CD14-positive monocyte (primary cell): Measurements from ENCODE around the gene BRCA2. TPM values are rescaled to one million over a fixed set of nuclear protein-coding genes. Genes with fewer than 3 reads are reported as not detected.

Experiments
- DNase-seq, 3 donors: peaks; one replicate each; pipeline ENCODE4 v3.0.0-alpha.2; 2011 to 2022
- H2AFZ ChIP-seq: 2 replicates; pipeline ENCODE4 v1.6.0; 2012; ENCODE audit warnings: mild to moderate bottlenecking, low read depth, low read length, inconsistent platforms; ENCODE audit not compliant: insufficient read depth, poor library complexity, severe bottlenecking
- H3K27ac ChIP-seq, 2 donors: 1 replicate in 1 of 2; 2 replicates in 1 of 2; pipeline ENCODE4 v1.5.1; 2012 to 2013; ENCODE audit warnings: low read length in 2 of 2, control low read depth in 1 of 2, inconsistent platforms in 1 of 2, low read depth in 1 of 2, mild to moderate bottlenecking in 1 of 2
- H3K27me3 ChIP-seq, 2 donors: one replicate each; pipeline versions ENCODE4 v1.6.0 to v1.6.1; 2011 to 2013; ENCODE audit warnings: low read length in 2 of 2; ENCODE audit not compliant: control insufficient read depth in 2 of 2, insufficient read depth in 2 of 2
- H3K36me3 ChIP-seq, 2 donors: replicated peaks in 1 of 2; 1 replicate in 1 of 2; 2 replicates in 1 of 2; pipeline versions ENCODE4 v1.5.1 to v1.6.1; 2012 to 2013; ENCODE audit warnings: low read length in 2 of 2, control low read depth in 1 of 2, inconsistent platforms in 1 of 2, mild to moderate bottlenecking in 1 of 2; ENCODE audit not compliant: insufficient read depth in 2 of 2, control insufficient read depth in 1 of 2
- H3K4me1 ChIP-seq, 2 donors: 1 replicate in 1 of 2; 2 replicates in 1 of 2; pipeline versions ENCODE4 v1.5.1 to v1.6.1; 2012 to 2013; ENCODE audit warnings: low read length in 2 of 2, control low read depth in 1 of 2, inconsistent platforms in 1 of 2, mild to moderate bottlenecking in 1 of 2, moderate library complexity in 1 of 2; ENCODE audit not compliant: insufficient read depth in 2 of 2, control insufficient read depth in 1 of 2
- H3K4me2 ChIP-seq: replicated peaks from 2 replicates; pipeline ENCODE3; 2012; ENCODE audit warnings: low read length, moderate library complexity, mild to moderate bottlenecking; ENCODE audit not compliant: poor library complexity, severe bottlenecking; ENCODE audit errors: extremely low read depth
- H3K4me3 ChIP-seq, 3 experiments: fragments of 200-600 bp in 1 of 3; sonication (generic) in 1 of 3; replicated peaks in 1 of 3; 1 replicate in 2 of 3; 2 replicates in 1 of 3; pipeline ENCODE4 v1.5.1; 2011 to 2013; ENCODE audit warnings: low read length in 3 of 3, mild to moderate bottlenecking in 3 of 3, control low read depth in 2 of 3, low read depth in 2 of 3, inconsistent platforms in 1 of 3, moderate library complexity in 1 of 3
- H3K79me2 ChIP-seq: 2 replicates; pipeline ENCODE4 v1.6.0; 2012; ENCODE audit warnings: mild to moderate bottlenecking, control low read depth, inconsistent platforms, low read length, moderate library complexity; ENCODE audit not compliant: insufficient read depth
- H3K9ac ChIP-seq: 2 replicates; pipeline ENCODE4 v1.6.0; 2017; ENCODE audit warnings: low read length, mild to moderate bottlenecking; ENCODE audit not compliant: insufficient read depth, poor library complexity, severe bottlenecking
- H3K9me3 ChIP-seq, 2 donors: replicated peaks in 1 of 2; 1 replicate in 1 of 2; 2 replicates in 1 of 2; pipeline versions ENCODE4 v1.5.1 to v1.6.1; 2012 to 2013; ENCODE audit warnings: low read length in 2 of 2, control low read depth in 1 of 2; ENCODE audit not compliant: control insufficient read depth in 1 of 2, insufficient read depth in 1 of 2
- H4K20me1 ChIP-seq: 2 replicates; pipeline ENCODE4 v1.6.0; 2012; ENCODE audit warnings: mild to moderate bottlenecking, low read length, control low read depth, moderate library complexity; ENCODE audit not compliant: insufficient read depth
- H3K27ac Mint-ChIP-seq, 7 donors: one replicate each; pipeline ENCODE4 v1.8.0; 2020; ENCODE audit warnings: mild to moderate bottlenecking in 7 of 7, mixed read lengths in 7 of 7, moderate library complexity in 6 of 7, inconsistent platforms in 2 of 7
- H3K27me3 Mint-ChIP-seq, 3 donors: one replicate each; pipeline ENCODE4 v1.8.0; 2021 to 2022; ENCODE audit warnings: low read depth in 3 of 3, mild to moderate bottlenecking in 3 of 3, mixed read lengths in 3 of 3, moderate library complexity in 3 of 3, inconsistent platforms in 1 of 3
- H3K36me3 Mint-ChIP-seq, 2 donors: one replicate each; pipeline ENCODE4 v1.8.0; 2020; ENCODE audit warnings: mixed read lengths in 2 of 2, inconsistent platforms in 1 of 2, mild to moderate bottlenecking in 1 of 2
- H3K4me1 Mint-ChIP-seq: one replicate; pipeline ENCODE4 v1.8.0; 2020; ENCODE audit warnings: mild to moderate bottlenecking, mixed read lengths
- H3K4me3 Mint-ChIP-seq, 2 donors: one replicate each; pipeline ENCODE4 v1.8.0; 2020; ENCODE audit warnings: mild to moderate bottlenecking in 2 of 2, mixed read lengths in 2 of 2, moderate library complexity in 1 of 2
- H3K9me3 Mint-ChIP-seq, 7 donors: one replicate each; pipeline ENCODE4 v1.8.0; 2020 to 2022; ENCODE audit warnings: mixed read lengths in 7 of 7, mild to moderate bottlenecking in 6 of 7, moderate library complexity in 6 of 7, inconsistent platforms in 2 of 7
- WGBS: methylation state at CpG from one replicate; pipeline ENCODE4 v1.1.5; 2013; ENCODE audit warnings: missing lambda C conversion rate; ENCODE audit not compliant: insufficient coverage; 5-methylcytosine and 5-hydroxymethylcytosine counted together
- intact Hi-C, 2 donors: fragments of 100-400 bp; cut with micrococcal nuclease; formaldehyde crosslinking; loops; one replicate each; pipeline versions ENCODE4 v1.15.0 to v1.15.1; 2023
- polyA plus RNA-seq, 3 donors: library from polyadenylated mRNA; depleted of rRNA in 1 of 3; unstranded in 2 of 3; stranded (reverse) in 1 of 3; fragments of 300-500 nt in 2 of 3; fragments of >200 nt in 1 of 3; fragmentation: Illumina TruSeq in 2 of 3; gene quantifications; 1 replicate in 2 of 3; 2 replicates in 1 of 3; pipeline ENCODE4 v1.2.3, GENCODE V29; 2012 to 2021
- TF ChIP-seq, protein P1 (sequence below): fragments of 200-600 bp; IDR thresholded peaks from one replicate; pipeline ENCODE4 v1.8.0; 2022; ENCODE audit warnings: antibody characterized with exemption, mild to moderate bottlenecking

The BRCA2 gene
- polyA plus RNA-seq, 3 donors = 0.32 to 0.36 (median 0.36) TPM

GRCh38 chr13:32277839-32278238 is 37.5 kb upstream of the BRCA2 start:
- no peaks in the 10 kb centered on the region for H3K4me1 Mint-ChIP-seq

DNA sequence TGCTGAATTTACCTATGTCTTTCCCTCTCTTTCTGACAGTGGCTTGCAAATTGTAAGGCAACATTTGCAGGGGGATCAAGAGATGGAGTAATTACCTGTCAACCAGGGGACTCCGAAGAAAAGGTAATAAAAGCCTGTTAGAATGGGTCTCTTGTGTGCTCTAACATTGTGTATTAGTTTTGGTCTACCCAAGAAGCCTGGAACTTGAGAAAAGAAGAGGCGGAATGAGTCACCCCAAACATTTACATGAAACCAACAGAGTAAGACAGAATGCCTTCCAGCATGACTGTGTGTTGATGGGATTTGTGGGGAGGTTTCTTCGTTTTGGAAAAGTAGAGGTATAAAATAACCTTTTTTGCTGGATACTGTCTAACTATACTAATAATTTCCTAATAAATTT is 36.9 kb upstream of the BRCA2 start:
- Histone ChIP-seq H3K4me3 (no peak overlapping the region), H3K79me2 (no peaks in the 10 kb centered on the region), H3K27ac (no peak overlapping the region), H4K20me1 (no peaks in the 10 kb centered on the region), H3K27me3 (no peaks in the 10 kb centered on the region), H3K4me1 (no peaks in the 10 kb centered on the region), H3K36me3 (peaks cover 93 to 100% of the 10 kb centered on the region in 2 donors), H3K9me3 (no peaks in the 10 kb centered on the region), H3K4me2 (no peak overlapping the region), H3K9ac (no peak overlapping the region), H2AFZ (no peak overlapping the region)
- no peak overlapping the region for H3K27ac Mint-ChIP-seq
- intact Hi-C loops = no loop called here
- WGBS = no CpG with 5 or more reads among the region's 3 CpGs
- no peak for DNase-seq
- peaks cover 80 to 97% of the 10 kb centered on the region in 2 donors for H3K36me3 Mint-ChIP-seq
- no peaks in the 10 kb centered on the region for H3K27me3 Mint-ChIP-seq
- TF ChIP-seq, protein P1, sequence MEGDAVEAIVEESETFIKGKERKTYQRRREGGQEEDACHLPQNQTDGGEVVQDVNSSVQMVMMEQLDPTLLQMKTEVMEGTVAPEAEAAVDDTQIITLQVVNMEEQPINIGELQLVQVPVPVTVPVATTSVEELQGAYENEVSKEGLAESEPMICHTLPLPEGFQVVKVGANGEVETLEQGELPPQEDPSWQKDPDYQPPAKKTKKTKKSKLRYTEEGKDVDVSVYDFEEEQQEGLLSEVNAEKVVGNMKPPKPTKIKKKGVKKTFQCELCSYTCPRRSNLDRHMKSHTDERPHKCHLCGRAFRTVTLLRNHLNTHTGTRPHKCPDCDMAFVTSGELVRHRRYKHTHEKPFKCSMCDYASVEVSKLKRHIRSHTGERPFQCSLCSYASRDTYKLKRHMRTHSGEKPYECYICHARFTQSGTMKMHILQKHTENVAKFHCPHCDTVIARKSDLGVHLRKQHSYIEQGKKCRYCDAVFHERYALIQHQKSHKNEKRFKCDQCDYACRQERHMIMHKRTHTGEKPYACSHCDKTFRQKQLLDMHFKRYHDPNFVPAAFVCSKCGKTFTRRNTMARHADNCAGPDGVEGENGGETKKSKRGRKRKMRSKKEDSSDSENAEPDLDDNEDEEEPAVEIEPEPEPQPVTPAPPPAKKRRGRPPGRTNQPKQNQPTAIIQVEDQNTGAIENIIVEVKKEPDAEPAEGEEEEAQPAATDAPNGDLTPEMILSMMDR = no peak
- H3K4me3 Mint-ChIP-seq = no peak overlapping the region
- no peaks in the 10 kb centered on the region for H3K4me1 Mint-ChIP-seq
- no peaks in the 10 kb centered on the region for H3K9me3 Mint-ChIP-seq

More at GRCh38 chr13:32277839-32278238, 37.5 kb upstream of the BRCA2 start:
- Histone ChIP-seq H3K4me2 (no peak overlapping the region), H3K27me3 (no peaks in the 10 kb centered on the region), H3K4me3 (no peak overlapping the region), H4K20me1 (no peaks in the 10 kb centered on the region), H2AFZ (no peak overlapping the region), H3K9ac (no peak overlapping the region), H3K36me3 (peaks cover 91 to 100% of the 10 kb centered on the region in 2 donors), H3K79me2 (no peaks in the 10 kb centered on the region), H3K27ac (no peak overlapping the region), H3K9me3 (no peaks in the 10 kb centered on the region), H3K4me1 (no peaks in the 10 kb centered on the region)
- no CpG with 5 or more reads among the region's 1 CpG for WGBS
- H3K4me3 Mint-ChIP-seq = no peak overlapping the region
- DNase-seq = no peak
- H3K27me3 Mint-ChIP-seq = no peaks in the 10 kb centered on the region
- no peaks in the 10 kb centered on the region for H3K9me3 Mint-ChIP-seq
- intact Hi-C loops = no loop called here
- TF ChIP-seq, protein P1 = no peak
- no peak overlapping the region for H3K27ac Mint-ChIP-seq
- H3K36me3 Mint-ChIP-seq = peaks cover 78 to 96% of the 10 kb centered on the region in 2 donors
